Vagina (tissue), 2 donors: Measurements from ENCODE around the gene ZFP91. TPM values are rescaled to one million over a fixed set of nuclear protein-coding genes. Genes with fewer than 3 reads are reported as not detected.

Source experiments
- DNase-seq, 2 donors: peaks; one replicate each; pipeline ENCODE4 v3.0.0-alpha.2; 2017; ENCODE audit errors: extremely low spot score in 2 of 2
- H3K27ac ChIP-seq: fragments of 200-600 bp; sonication (generic); one replicate; pipeline ENCODE4 v1.5.1; 2019
- H3K27me3 ChIP-seq: fragments of 200-600 bp; sonication (generic); one replicate; pipeline ENCODE4 v1.5.1; 2019
- H3K36me3 ChIP-seq, 2 donors: fragments of 200-600 bp; sonication (generic); one replicate each; pipeline ENCODE4 v1.5.1; 2017 to 2019
- H3K4me1 ChIP-seq: fragments of 200-600 bp; sonication (generic); one replicate; pipeline ENCODE4 v1.5.1; 2019
- H3K4me3 ChIP-seq, 2 donors: fragments of 200-600 bp; sonication (generic); 1 replicate in 1 of 2; 2 replicates in 1 of 2; pipeline ENCODE4 v1.5.1; 2016 to 2019
- H3K9me3 ChIP-seq: fragments of 200-600 bp; sonication (generic); one replicate; pipeline ENCODE4 v1.5.1; 2019
- CTCF ChIP-seq, 3 experiments: fragments of 450-650 bp in 2 of 3; fragments of 200-600 bp in 1 of 3; sonication (generic) in 1 of 3; IDR thresholded peaks; one replicate each; pipeline ENCODE4 v1.5.1; 2017 to 2019; ENCODE audit warnings: antibody characterized with exemption in 3 of 3, mild to moderate bottlenecking in 2 of 3, moderate library complexity in 2 of 3
- POLR2A ChIP-seq, 2 donors: fragments of 450-650 bp; IDR thresholded peaks; one replicate each; pipeline ENCODE4 v1.6.1; 2017; ENCODE audit warnings: antibody characterized with exemption in 2 of 2, mild to moderate bottlenecking in 2 of 2, moderate library complexity in 2 of 2
- POLR2AphosphoS5 ChIP-seq, 2 donors: sonication (generic); formaldehyde crosslinking; IDR thresholded peaks; one replicate each; pipeline ENCODE4 v1.9.0; 2017; ENCODE audit warnings: antibody characterized with exemption in 2 of 2, mild to moderate bottlenecking in 2 of 2, low read depth in 1 of 2; ENCODE audit not compliant: insufficient read depth in 1 of 2
- intact Hi-C: fragments of 100-400 bp; cut with DNase I; formaldehyde crosslinking; loops from one replicate; pipeline ENCODE4 v1.15.1; 2023
- total RNA-seq: library from RNA; depleted of rRNA; stranded (reverse); fragments of >200 nt; gene quantifications from one replicate; pipeline ENCODE4 v1.2.3, GENCODE V29; 2016

ZFP91 gene
- 35.4 TPM for total RNA-seq

- Histone ChIP-seq H3K36me3 (no peaks in the 10 kb centered on the region), H3K4me1 (peaks cover 72% of the 10 kb centered on the region), H3K27ac (peak within 1 kb of the TSS; percentile 100), H3K27me3 (no peaks in the 10 kb centered on the region), H3K4me3 (peak within 1 kb of the TSS; percentile 80 to 97), H3K9me3 (no peaks in the 10 kb centered on the region)
- peak in 1 of 2 donors; percentile 98 for DNase-seq
- TF ChIP-seq CTCF (IDR thresholded peaks at IDR 0.05) (no peak), POLR2A (IDR thresholded peaks at IDR 0.05) (peak; percentile 18 to 66), POLR2AphosphoS5 (IDR thresholded peaks at IDR 0.05; ENCODE audit: insufficient read depth in 1 of 2, low read depth in 1 of 2) (peak in 1 of 2 donors; percentile 97)
- intact Hi-C loops = loop anchor here (5.0 kb wide), 2 partner anchors 564 to 1266 kb away; partner anchors contain the start of gene FAM111A
Measured at GRCh38 chr11:58578635-58579191, at the start of gene ZFP91. TSS of gene ZFP91 (plus strand) at chr11:58579063. CDS start at chr11:58579282, 219 bp downstream.

GRCh38 chr11:58530236-58530635, 48.6 kb upstream of the ZFP91 start:
- intact Hi-C loops = no loop called here
- no peaks in the 10 kb centered on the region for H3K4me1 ChIP-seq
- H3K36me3 ChIP-seq = peaks cover 0 to 19% of the 10 kb centered on the region in 2 donors
- no peak for TF ChIP-seq CTCF (IDR thresholded peaks at IDR 0.05)
- TF ChIP-seq POLR2AphosphoS5 (IDR thresholded peaks at IDR 0.05; ENCODE audit: insufficient read depth in 1 of 2, low read depth in 1 of 2) = no peak
- TF ChIP-seq POLR2A (IDR thresholded peaks at IDR 0.05) = no peak
- no peak overlapping the region for H3K27ac ChIP-seq
- H3K4me3 ChIP-seq = no peak overlapping the region
- no peak for DNase-seq
- H3K9me3 ChIP-seq = no peaks in the 10 kb centered on the region
- H3K27me3 ChIP-seq = no peaks in the 10 kb centered on the region

- Histone ChIP-seq H3K27me3 (no peaks in the 10 kb centered on the region), H3K36me3 (peaks cover 0 to 18% of the 10 kb centered on the region in 2 donors), H3K27ac (no peak overlapping the region), H3K4me1 (no peaks in the 10 kb centered on the region), H3K9me3 (no peaks in the 10 kb centered on the region), H3K4me3 (no peak overlapping the region)
- no peak for TF ChIP-seq POLR2A (IDR thresholded peaks at IDR 0.05)
- no peak for TF ChIP-seq CTCF (IDR thresholded peaks at IDR 0.05)
- TF ChIP-seq POLR2AphosphoS5 (IDR thresholded peaks at IDR 0.05; ENCODE audit: insufficient read depth in 1 of 2, low read depth in 1 of 2) = no peak
- DNase-seq = no peak
- intact Hi-C loops = no loop called here
Measured at GRCh38 chr11:58531865-58532341, 47.0 kb upstream of the ZFP91 start.

GRCh38 chr11:58546841-58547240, 32.0 kb upstream of the ZFP91 start:
- Histone ChIP-seq H3K9me3 (no peaks in the 10 kb centered on the region), H3K36me3 (peaks cover 8 to 51% of the 10 kb centered on the region in 2 donors), H3K27ac (no peak overlapping the region), H3K4me3 (no peak overlapping the region), H3K4me1 (no peaks in the 10 kb centered on the region), H3K27me3 (no peaks in the 10 kb centered on the region)
- intact Hi-C loops = no loop called here
- no peak for DNase-seq
- TF ChIP-seq POLR2AphosphoS5 (IDR thresholded peaks at IDR 0.05; ENCODE audit: insufficient read depth in 1 of 2, low read depth in 1 of 2) (no peak), CTCF (IDR thresholded peaks at IDR 0.05) (no peak), POLR2A (IDR thresholded peaks at IDR 0.05) (no peak)

- intact Hi-C loops = no loop called here
- Histone ChIP-seq H3K27ac (no peak overlapping the region), H3K27me3 (no peaks in the 10 kb centered on the region), H3K4me1 (no peaks in the 10 kb centered on the region), H3K36me3 (peaks cover 8 to 57% of the 10 kb centered on the region in 2 donors), H3K9me3 (no peaks in the 10 kb centered on the region), H3K4me3 (no peak overlapping the region)
- DNase-seq = no peak
- TF ChIP-seq POLR2A (IDR thresholded peaks at IDR 0.05) (no peak), POLR2AphosphoS5 (IDR thresholded peaks at IDR 0.05; ENCODE audit: insufficient read depth in 1 of 2, low read depth in 1 of 2) (no peak), CTCF (IDR thresholded peaks at IDR 0.05) (no peak)
Measured at GRCh38 chr11:58549644-58550043, 29.2 kb upstream of the ZFP91 start.
